ENCODE data around the gene MYO1A. TPM values are rescaled to one million over a fixed set of nuclear protein-coding genes. Genes with fewer than 3 reads are reported as not detected.
"Not testable (repeated sequence)": the region's sequence is repeated elsewhere in the genome, so short reads cannot be mapped to it uniquely, and the experiment has no call there.

The MYO1A gene
- polyA plus RNA-seq, 5 donors: 0.08 to 0.22 (median 0.18) TPM

DNA sequence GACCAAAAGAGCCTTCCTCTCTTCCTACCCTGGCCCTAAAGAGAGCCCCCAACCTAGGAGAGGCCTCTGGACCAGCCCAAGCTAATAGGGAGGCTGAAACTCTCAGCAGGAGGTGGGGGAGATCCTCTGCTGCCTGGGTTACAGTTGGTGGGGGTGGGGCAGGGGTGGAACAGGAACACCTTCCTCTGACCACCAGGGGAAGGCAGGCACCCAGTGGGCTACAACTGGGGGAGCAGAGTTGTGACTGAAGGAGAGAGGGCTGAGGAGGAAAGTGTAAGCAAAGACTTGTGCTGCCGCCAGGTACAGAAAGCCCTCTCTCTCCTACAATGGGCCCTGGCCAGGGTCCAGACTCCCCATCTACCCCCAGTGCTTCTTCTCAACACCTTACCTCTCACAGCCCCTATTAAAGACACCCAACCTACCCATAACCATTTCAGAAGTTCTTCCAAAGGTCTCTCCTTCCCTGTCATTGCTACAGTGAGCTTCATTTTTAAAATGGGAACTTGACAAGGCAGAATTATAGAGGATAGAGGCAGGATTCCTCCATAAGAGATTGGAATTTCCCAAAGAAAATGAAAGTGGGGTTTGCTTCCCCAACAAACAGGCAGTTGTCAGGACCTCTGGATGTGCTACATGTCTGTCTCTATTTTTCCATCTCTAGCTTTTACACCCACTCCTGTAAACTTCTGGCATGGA lies 1.4 kb downstream of the MYO1A start:
- DNase-seq: no peak

DNA sequence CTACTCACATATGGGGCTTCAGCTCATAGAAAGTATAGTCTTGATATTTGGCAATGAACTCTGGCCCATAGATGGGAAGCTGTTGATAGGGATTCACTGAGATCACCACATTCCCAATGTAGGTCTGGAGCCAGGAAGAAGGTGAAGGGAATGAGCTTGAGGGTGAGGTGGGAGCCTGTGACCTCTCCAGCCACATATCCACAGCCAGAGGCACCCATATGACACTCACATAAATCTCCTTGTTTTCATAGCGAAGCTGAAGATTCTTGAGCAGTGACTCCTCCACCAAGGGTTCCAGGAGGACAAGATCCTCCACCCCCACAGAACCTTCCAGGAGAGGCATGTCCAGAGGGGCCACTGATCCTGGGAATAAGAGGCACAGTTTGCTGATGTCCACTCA lies 1.9 kb downstream of the MYO1A start:
- no peak for DNase-seq

DNA sequence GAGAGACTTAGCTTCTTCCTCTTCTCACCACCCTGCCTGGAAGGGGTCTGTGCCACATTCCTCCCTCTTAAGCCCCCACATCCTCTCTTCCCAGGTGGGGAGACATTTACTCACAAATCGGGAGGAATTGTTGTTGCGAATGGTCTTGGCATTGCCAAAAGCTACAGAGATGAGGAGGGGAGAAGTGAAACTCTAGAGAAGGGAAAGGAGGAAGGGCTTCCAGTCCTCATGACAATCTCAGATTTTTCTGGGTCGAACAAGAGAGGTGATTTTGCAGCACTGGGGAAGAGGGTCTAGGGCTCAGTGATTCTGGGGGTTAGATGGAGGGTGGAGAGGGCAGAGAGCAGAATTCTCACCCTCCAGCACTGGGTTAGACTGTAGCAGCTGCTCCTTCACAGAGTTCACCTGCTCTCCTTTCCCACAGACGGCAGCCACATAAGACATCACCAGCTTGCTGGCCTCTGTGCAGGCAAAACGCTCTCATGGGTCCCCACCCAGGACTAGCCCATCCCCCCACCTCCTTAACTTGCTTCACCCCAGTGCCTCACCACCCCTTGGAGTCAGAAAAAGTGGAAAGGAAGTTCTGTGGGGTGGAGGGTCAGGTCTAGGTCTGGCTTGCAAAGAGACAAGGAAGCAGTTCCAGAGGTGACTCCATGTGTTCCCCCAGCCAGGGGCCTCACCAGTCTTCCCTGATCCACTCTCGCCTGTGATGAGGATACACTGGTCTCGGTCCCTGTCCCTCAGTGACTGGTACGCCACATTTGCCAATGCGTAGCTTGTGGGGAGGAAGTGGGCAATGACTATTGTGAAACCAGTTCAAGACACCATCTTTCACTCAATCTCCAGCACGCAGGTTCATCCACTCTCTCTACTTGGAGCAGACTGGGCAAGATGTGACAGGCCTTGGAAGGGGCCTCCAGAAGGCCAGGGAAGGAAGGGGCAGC lies 2.7 kb downstream of the MYO1A start:
- DNase-seq: no peak

DNA sequence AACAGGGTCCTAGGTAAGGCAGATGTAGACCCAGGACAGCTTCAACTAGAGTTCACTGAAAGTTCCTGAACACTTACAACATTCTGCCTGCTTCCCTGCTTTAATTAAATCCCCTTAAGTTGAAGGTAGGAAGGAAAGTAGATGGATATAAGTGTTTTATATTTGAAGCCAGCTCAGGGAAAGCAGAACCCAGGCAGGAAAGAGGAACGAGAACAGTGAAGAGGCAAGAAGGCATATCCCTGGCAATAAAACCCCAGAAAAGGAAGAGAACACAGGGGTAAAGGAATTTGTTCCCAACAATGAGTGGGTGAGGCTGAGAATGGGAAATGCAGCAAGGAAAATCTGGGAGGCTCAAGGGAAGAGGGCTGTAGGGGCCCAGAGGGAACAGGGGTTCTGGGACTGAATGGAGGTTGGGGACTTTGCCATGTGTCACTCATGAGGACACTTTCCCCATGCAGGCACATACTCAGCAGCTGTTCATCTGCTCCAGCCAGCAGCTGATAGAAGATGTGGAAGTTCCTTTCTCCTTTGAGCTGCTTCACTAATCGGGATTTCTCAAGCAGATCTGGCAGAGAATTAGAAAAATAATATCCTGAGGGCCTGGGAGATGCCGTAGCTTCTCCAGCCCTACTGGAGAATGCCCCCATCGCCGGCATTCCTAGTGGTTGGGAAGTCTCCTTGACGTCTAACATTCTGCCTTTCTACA lies 3.7 kb downstream of the MYO1A start:
- DNase-seq: no peak

DNA sequence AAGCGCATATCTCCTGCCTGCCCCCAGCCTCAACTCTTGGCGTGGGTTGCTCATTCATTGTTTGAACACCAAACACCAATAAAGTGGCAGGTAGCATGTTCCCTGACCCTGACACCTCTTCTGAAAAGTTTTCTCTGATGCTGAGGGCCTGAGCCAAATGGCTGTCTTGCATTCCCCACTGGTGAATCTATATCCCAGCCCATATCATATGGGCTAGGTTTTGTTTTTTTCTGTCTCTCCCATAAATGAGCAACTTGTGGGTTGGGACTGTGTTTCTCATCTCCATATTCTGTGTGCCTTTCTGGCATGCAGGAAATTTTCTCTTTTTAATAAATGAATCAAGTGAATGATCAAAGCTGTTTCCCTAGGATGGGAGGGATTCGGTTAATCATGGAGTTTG lies 5.0 kb downstream of the MYO1A start:
- DNase-seq: no peak

DNA sequence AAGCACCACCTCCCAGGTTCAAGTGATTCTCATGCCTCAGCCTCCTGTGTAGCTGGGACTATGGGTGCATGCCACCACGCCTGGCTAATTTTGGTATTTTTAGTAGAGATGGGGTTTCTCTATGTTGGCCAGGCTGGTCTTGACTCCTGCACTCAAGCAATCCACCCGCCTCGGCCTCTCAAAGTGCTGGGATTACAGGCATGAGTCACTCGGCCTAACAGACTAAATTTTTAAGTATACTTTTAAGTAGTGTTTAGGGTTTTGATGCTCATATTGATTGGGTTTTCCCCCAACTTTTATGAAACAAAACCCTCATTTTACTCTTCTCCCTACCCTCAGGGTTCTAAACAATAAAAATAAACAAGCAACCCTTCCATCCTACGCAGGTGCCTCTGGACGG lies 5.5 kb downstream of the MYO1A start:
- no peak for DNase-seq

DNA sequence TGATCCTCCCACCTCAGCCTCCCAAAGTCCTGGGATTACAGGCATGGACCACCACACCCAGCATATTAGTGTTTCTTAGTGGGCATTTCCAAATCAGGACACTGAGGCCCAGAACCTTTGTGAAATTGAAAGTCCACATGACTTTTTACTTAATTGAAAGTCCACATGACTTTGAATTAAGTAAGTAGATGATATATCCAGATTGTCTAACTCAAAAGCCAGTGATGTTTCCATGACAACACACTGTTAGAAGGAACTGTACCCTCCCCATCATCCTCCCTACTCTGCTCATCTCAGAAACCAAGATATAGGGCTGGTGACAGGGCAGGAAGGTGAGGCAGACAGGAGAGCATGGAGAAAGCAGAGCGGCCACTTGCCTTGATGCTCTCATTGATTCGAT lies 7.2 kb downstream of the MYO1A start:
- no peak for DNase-seq

DNA sequence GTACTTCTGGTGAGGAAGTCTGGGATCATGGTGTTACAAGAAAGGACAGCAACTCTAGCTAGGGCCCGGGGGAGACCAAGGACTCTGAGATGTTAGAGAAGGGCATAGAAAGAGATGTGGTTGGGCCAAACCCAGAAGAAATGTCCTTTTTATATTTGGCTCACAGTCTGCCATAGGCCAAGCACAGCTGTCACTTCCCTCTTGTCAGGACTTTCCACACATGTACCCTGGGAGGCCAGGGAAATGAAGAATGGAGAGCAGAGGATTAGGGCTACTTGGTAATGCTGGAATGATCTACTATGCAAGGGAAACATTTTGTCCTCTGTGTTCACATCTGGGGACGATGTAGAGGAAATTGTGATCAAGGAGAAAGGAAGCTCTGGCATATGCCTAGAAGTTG lies 9.2 kb downstream of the MYO1A start:
- no peak for DNase-seq

DNA sequence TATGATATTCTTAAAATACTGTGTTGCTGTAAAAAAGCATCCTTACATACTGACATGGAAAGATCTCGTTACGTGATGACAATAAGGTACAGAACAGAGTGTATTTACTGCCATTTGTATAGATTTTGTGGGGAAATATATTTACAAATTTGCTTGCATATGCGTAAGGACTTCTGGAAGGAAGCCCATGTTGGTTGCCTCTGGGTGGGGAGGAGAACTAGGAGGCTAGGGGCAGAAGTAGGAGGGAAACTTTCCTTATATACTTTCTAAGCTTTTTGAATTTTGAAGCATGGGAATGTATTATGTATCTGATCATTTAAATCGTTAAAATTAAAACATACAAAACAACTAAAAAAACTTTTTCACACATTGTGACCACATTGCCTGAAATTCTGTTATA lies 9.7 kb downstream of the MYO1A start:
- DNase-seq: no peak

DNA sequence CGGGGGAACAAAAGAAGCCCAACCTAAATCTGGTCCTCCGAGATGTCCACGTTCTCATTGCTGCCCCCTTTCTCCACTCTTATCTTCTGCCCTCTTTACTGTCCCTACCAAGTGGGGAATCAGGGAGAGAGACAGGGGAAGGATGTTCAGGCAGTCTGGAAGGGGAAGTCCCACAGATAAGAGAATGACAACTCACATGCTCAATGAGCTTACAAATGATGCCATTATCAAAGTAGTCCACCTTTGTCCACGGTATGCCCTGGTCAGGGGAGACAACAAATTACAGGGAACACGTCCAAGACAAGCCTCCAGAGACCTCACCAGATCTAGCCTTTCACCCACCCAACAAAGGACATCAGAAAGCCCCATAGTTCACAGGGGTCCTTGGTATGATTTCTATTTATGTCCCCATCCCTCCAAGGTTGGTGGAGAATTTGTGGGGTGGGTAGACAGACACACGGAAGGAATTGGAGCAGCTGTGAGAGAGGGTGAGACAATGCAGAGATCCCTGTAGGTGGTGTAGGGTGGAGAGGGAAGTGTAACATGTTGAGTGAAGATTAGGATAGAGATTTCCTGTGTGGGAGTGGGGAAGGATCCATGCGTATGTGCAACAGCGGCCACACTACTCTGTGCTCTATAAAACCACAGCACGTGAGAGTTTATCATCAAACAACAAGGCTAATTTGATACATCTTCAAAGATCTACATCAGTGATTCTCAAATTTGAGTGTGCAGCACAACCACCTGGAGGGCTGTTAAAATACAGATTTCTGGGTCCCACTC lies 10.7 kb downstream of the MYO1A start:
- no peak for DNase-seq

DNA sequence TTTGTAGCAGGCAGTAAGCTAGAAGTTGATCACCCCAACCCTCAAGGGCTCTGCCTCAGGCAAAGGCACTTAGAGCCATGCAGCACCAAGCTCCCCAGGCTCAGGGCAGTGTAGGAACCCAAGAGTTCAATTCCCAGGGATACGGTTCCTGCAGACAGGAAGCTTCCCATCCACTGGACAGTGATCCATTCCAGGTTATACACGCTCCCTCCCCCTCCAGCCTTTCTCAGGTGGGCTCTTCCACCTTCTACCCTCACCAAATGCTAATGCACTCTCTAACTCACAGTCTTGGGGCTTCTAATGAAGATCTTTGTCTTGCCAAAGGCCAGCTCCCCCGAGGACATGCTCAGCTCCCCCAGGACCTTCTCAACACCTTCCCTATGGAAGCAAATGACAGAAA lies 12.7 kb downstream of the MYO1A start:
- DNase-seq: no peak

DNA sequence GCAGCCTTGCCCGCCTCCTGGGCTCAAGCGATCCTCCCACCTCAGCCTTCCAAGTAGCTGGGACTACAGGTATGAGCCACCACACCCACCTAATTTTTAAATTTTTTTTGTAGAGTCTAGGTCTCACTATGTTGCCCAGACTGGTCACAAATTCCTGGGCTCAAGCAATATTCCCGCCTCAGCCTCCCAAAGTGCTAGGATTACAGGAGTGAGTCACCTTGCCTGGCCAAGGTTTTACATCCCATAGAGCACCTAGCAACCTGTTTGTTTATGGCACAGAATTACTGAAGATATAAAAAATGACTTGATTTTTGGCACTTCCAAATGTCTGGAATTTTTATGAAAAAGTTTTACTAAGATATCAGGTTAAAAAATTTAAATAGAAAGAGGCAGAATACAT lies 16.5 kb downstream of the MYO1A start:
- no peak for DNase-seq

DNA sequence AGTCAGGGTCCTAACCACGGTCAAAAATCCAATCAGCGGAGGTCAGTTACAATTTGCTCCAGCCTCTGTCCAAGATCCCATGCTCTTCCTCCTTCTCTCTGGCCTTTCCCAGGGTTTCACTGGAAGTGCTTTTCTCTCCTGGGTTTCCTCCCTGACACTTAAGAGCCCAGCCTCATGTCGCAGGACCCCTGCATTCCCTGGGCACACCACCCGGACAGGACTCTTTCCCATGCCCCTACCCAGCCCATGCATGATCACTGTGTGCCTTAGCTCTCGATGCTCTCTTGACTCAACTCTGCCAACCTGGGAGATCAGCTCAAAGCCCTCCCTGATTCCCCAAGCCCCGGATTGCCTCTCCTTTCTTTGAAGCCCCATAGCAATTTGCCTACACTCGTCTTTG lies 18.1 kb downstream of the MYO1A start:
- DNase-seq: no peak

DNA sequence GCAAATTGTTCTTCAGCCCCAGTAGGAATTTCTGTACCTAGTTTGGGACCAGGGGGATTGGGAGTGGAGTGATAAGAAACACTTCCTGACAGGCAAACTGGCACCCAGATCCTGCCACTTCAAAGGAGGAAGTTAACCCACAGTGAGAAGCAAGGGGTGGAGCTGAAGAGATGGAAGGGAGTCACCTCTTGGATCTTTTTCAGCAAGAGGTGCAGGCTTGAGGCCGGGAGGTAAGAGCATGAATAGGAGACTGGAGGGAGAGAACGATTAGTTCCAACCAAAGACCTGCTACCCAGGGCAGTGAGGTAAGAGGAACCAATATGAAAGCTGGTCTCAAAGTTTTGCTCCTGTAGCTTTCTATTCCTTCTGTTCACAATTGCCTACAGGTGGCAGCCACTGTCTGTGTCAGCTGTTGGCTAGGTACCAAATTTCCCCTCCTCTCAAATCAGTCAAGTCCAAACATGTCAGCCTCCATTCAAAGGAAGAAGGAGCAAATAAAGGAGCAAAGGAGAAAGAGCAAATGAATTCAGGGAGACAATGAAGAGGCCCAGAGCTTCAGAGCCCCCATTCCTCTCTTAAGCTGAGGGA lies 18.7 kb downstream of the MYO1A start:
- DNase-seq: no peak

DNA sequence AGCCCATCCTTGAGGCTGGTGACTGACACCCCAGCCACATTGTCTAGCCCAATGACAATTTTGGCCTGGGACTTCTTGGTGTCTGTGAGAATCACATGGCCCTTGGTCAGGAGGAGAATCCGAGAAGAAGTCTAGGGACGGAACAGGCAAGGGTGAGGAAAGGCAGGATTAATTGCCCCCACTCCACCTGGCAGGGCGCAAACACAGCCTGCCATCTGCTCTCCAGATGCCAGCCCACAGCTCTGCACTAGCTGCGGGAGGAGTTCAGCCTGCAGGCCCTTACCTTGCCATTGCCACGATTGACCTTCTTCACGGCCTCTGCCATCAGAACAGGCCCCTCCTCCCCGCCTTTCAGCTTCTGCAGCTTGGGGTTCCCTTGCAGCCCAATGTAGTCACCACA lies 20.5 kb downstream of the MYO1A start:
- DNase-seq: no peak

DNA sequence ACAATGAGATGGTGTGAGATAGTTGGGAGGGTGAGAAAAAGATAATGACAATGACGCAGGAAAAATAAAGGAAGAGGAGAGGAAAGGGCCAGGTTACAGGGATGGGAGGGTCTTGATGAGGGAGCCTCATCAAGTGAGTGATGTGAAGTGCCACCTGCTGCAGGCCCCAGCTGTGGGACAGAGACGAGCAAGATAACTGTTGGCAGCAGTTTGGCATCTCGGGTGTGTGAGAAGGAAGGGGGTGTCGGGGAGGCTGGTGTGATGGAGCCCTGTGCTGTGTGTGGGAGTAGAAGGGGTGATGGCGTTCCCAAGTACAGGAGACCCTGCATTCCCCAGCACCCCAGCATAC lies 22.1 kb downstream of the MYO1A start:
- DNase-seq: no peak

DNA sequence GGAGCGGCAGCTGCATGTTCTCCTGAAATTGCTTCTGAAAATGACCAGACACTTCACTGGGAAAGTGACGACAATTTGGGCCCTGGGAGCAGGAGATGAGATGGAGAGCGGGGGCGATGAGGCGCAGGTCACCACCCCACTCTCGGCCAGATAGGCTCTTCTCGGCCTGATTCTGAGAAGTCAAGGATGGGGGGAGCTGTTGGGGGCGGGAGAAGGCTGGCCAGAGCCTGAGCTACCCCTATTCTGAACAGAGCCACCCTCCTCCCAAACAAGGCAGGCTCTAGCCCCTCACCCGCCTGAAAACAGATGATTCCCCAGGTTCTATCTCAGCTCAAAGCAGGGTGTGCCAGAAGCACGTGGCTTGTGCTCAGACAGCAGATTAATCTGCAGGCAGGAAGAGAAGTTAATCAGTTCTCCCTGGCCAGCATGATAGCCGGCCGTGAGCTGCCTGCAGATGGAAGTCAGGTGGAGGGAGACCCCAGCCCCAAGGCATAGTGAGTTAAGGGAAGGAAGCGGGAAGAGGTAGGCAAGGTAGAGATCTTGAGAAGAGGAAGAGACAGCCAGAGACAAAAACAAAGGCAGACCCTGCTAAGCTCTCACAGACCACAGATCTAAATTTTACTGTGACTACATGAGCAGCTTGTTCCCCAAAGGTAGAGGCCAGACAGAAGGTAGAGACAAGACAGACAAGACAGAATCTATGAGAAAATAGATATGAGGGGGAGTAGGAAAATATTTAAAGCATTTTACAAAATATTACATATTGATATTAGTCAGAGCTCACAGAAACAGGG lies 22.7 kb downstream of the MYO1A start:
- DNase-seq: no peak

DNA sequence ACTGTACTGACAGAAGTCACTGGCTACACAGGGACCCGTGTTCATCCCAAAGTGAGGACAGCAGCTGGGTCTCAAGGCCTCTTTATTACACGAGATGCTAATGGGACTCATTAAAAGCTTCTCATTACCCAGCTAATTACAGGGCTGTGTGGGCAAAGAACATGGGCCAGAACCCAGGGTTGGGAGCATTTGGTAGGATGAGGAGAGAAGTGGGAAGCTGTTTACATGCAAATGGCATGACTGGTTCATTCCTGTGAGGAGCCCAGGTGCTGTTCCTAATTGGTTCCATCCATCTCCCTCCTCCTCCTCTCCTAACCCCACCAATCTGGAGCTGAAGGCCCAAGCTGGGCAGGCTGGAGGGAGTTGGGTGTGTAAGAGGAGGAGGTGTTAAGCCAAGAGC lies 24.7 kb downstream of the MYO1A start:
- DNase-seq: no peak

DNA sequence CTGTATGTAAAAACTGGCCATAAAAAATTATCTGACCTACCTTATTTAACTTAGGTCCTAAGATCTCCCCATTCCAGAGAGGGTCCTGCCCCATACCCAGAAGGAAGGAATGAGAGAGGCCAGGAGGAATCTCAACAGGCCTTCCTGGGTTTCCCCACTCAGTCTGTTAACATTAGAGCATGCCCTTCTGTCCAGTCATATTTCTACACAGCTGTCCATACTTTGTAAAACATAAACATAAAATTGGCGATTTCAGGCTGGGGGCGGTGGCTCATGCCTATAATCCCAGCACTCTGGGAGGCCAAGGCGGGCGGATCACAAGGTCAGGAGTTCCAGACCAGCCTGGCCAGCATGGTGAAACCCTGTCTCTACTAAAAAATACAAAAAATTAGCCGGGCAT lies 27.6 kb downstream of the MYO1A start:
- DNase-seq: not testable (repeated sequence)

DNA sequence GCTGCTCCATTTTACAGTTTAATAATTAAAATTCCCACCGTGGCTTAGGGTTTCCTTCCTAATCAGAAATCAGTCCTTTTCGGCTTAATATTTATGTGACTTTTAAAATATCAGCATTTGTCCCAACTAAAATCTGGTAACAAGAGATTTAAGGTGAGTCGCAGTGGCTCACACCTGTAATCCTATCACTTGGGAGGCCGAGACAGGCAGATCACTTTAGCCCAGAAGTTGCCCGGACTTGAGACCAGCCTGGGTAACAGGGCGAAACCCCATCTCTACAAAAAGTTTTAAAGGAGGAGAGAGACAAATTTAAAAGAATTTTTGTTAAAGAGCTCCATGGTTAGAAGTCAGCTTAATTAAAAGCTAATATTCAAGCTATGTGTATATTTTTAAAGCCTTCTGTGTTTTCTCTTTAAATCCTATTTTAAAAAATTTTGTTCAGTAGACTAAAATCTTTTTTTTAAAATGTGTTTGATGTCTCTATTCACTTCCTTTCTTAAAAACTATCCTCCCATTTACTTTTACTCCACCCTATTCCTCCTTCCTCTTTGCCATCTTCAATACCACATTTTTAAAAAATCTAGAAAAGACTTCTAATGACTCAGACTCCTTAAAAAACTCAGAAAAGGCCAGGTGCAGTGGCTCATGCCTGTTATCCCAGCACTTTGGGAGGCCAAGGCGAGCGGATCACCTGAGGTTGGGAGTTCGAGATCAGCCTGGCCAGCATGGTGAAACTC lies 29.8 kb downstream of the MYO1A start:
- no peak for DNase-seq
